Suppressor macrophage (primary cell): ENCODE measurements around the gene CREB3L2.
A peak's percentile ranks its signal among the peaks of the same experiment; 100 is the strongest.

Source experiments
- DNase-seq, 4 experiments: peaks; one replicate each; pipeline ENCODE4 v3.0.0-alpha.2; 2020 to 2022

Gene CREB3L2

GRCh38 chr7:137895301-137896221, 106.3 kb downstream of the CREB3L2 start:
- peak; percentile 17 to 47 (median 40) for DNase-seq

- DNase-seq, result no peak
Observed at GRCh38 chr7:137893143-137893742, 108.6 kb downstream of the CREB3L2 start.

DNA sequence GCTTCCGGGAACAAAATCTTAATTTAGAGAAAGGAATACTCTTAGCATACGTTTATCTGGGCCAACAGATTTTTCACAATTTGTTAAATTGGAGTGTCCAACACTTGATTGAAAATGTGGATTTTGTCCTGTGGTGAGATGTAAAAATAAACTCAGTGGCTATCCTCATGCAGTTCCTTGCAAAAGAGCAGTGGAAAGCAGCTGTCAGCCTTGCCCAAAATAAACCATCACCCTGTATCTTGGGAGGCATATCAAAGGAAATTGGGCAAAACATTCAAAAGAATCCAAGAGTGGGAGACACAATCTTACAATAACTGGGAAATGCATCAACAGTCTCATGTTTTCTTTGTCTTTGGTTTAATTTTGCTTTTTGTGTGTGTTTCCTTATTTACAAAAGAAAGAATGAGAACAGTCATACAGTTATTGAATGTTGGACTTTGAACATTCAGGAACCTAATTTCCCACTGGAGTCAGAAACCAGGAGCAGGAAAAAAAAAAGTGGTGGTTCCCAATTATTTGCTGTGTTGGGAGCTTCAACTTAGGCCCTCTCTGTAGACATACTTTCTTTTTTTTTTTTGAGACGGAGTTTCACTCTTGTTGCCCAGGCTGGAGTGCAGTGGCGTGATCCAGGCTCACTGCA, 110.8 kb downstream of the CREB3L2 start:
- no peak for DNase-seq

DNA sequence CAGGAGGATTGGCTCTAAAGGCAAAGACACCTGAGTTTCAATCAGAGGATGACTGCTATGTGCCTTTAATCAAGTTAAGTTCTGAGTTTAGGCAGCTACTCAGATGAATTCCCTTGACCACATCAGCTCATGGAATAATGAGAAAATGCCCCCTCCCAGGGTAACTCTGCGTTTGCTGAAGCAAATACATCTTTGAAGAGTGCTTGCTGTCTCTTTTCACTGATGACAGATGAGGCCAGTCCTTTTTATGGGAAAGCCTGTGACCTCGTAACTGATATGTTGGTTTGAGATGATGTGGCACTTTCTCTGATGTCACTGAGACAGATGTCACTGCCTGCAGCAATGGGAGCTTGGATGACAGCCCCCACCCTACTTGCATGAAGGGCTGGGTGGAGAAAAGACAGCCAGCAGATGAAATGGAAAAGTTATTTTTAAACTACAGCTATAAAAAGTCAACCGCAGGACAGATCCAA, 111.4 kb downstream of the CREB3L2 start:
- DNase-seq, result no peak

GRCh38 chr7:137888241-137888640, 113.6 kb downstream of the CREB3L2 start:
- DNase-seq, result no peak

- no peak for DNase-seq
Observed at GRCh38 chr7:137886746-137887145, 115.1 kb downstream of the CREB3L2 start.

- no peak for DNase-seq
Observed at GRCh38 chr7:137886281-137886680, 115.6 kb downstream of the CREB3L2 start.

GRCh38 chr7:137885678-137886077, 116.2 kb downstream of the CREB3L2 start:
- DNase-seq, result no peak

- no peak for DNase-seq
Observed at GRCh38 chr7:137882806-137883205, 119.1 kb downstream of the CREB3L2 start.

- no peak for DNase-seq
Observed at GRCh38 chr7:137882261-137882668, 119.6 kb downstream of the CREB3L2 start.

GRCh38 chr7:137881607-137882260, 120.2 kb downstream of the CREB3L2 start:
- no peak for DNase-seq

DNA sequence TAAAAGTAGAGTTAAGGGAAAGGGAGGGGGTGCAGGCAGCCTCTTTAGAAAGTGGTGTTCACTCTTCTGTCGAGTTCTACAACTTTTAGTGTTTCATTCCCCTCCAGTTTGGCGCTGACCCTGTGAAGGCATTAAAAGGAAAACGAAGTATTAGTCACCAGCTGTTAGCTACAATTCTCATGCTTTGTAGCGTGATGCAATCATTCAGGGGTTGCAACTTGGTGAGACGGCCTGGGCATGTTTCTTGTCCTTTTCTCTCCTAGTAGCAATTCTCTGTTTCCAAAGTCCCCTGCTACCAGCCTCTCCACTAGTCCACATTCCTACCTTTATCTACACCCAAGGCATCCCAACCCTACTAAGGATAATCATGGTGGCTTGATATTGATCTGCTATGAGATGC, 121.5 kb downstream of the CREB3L2 start:
- DNase-seq, result peak in 2 of 4 experiments; percentile 11 to 25

- no peak for DNase-seq
Observed at GRCh38 chr7:137879357-137880158, 122.3 kb downstream of the CREB3L2 start.

- no peak for DNase-seq
Observed at GRCh38 chr7:137878333-137878961, 123.4 kb downstream of the CREB3L2 start.

- no peak for DNase-seq
Observed at GRCh38 chr7:137877027-137877675, 124.7 kb downstream of the CREB3L2 start.

- no peak for DNase-seq
Observed at GRCh38 chr7:137875746-137876145, 126.1 kb downstream of the CREB3L2 start.

- peak in 2 of 4 experiments; percentile 12 to 22 for DNase-seq
Observed at GRCh38 chr7:137873979-137874777, 127.7 kb downstream of the CREB3L2 start.

DNA sequence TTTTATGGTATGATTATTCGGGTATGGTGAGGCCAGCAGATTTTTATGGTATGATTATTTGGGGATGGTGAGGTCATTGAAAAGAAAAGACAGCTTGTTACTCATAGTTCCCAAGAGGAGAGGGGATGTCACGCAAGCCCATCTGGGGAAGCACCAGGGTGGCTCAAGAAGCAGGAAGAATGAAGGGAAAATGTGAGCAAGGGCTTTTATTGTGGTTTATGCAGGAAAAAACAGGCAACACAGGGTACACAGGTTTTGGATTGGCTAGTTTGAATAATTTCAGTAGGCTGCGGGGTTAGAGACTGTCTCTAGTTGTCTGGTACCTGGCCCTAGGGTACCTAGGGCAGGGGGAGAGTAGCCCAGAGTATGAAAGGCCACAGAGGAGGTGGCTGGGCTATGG, 128.4 kb downstream of the CREB3L2 start:
- DNase-seq, result peak in 2 of 4 experiments; percentile 36 to 45

GRCh38 chr7:137871170-137871915, 130.5 kb downstream of the CREB3L2 start:
- DNase-seq, result peak in 2 of 4 experiments; percentile 23 to 36
